GM13977 (cell line): Measurements from ENCODE around the gene TCFL5.

ENCODE experiments used
- DNase-seq: peaks from one replicate; pipeline ENCODE4 v3.0.0; 2012; ENCODE audit warnings: low spot score
- CTCF ChIP-seq: IDR thresholded peaks from 2 replicates; pipeline ENCODE4 v1.5.1; 2012; ENCODE audit warnings: mild to moderate bottlenecking, control low read depth; ENCODE audit not compliant: insufficient read depth; ENCODE audit errors: extremely low read depth, missing control alignments
- in situ Hi-C: fragments of 300-500 bp; cut with MboI; formaldehyde crosslinking; loops from one replicate; pipeline ENCODE4 v1.12.0; 2022; ENCODE audit warnings: low sequenced_read_pairs, low pct_unique_long_range_greater_than_20kb, mixed read lengths, inconsistent platforms; ENCODE audit not compliant: unreplicated experiment

Gene TCFL5

GRCh38 chr20:62886709-62887058 is 25.1 kb upstream of the TCFL5 start:
- in situ Hi-C loops, result no loop called here
- no peak for TF ChIP-seq CTCF
- DNase-seq, result no peak

GRCh38 chr20:62885896-62886708 is 24.5 kb upstream of the TCFL5 start:
- TF ChIP-seq CTCF, result no peak
- DNase-seq, result no peak
- in situ Hi-C loops, result no loop called here

- DNase-seq, result no peak
- no peak for TF ChIP-seq CTCF
- in situ Hi-C loops, result no loop called here
Measured at GRCh38 chr20:62885046-62885895, 23.6 kb upstream of the TCFL5 start.

GRCh38 chr20:62884556-62884955 is 22.9 kb upstream of the TCFL5 start:
- in situ Hi-C loops, result no loop called here
- TF ChIP-seq CTCF, result no peak
- DNase-seq, result no peak

GRCh38 chr20:62882426-62882825 is 20.8 kb upstream of the TCFL5 start:
- TF ChIP-seq CTCF, result no peak
- no peak for DNase-seq
- in situ Hi-C loops, result no loop called here

GRCh38 chr20:62881662-62882395 is 20.2 kb upstream of the TCFL5 start:
- no peak for DNase-seq
- no peak for TF ChIP-seq CTCF
- in situ Hi-C loops, result no loop called here
